Astrocyte (in vitro differentiated cells and primary cell): ENCODE measurements around the gene PTGIS. TPM values are rescaled to one million over a fixed set of nuclear protein-coding genes. Genes with fewer than 3 reads are reported as not detected.

ENCODE experiments used
- DNase-seq: peaks from one replicate; pipeline ENCODE4 v3.0.0-alpha.2; 2010; ENCODE audit warnings: low read depth
- FAIRE-seq: peaks from 2 replicates; lab custom pipeline; 2011; peaks lifted over from hg19 to GRCh38; lab: Jason Lieb, UNC
- H2AFZ ChIP-seq: 2 replicates; pipeline ENCODE4 v1.6.0; 2012; ENCODE audit warnings: low read depth, low read length, inconsistent platforms
- H3K27ac ChIP-seq: 2 replicates; pipeline ENCODE4 v1.5.1; 2011; ENCODE audit warnings: low read depth, low read length, inconsistent platforms
- H3K27me3 ChIP-seq: 2 replicates; pipeline ENCODE4 v1.6.0; 2011; ENCODE audit warnings: low read length, inconsistent platforms; ENCODE audit not compliant: insufficient read depth
- H3K36me3 ChIP-seq: 2 replicates; pipeline ENCODE4 v1.5.1; 2011; ENCODE audit warnings: low read length, inconsistent platforms; ENCODE audit not compliant: insufficient read depth
- H3K4me1 ChIP-seq: 2 replicates; pipeline ENCODE4 v1.5.1; 2011; ENCODE audit warnings: low read length, inconsistent platforms; ENCODE audit not compliant: insufficient read depth
- H3K4me2 ChIP-seq: 2 replicates; pipeline ENCODE4 v1.6.0; 2012; ENCODE audit warnings: low read length, inconsistent platforms
- H3K4me3 ChIP-seq: 2 replicates; pipeline ENCODE4 v1.5.1; 2011; ENCODE audit warnings: low read depth, mild to moderate bottlenecking, low read length, inconsistent platforms; ENCODE audit not compliant: insufficient read depth
- H3K79me2 ChIP-seq: 2 replicates; pipeline ENCODE4 v1.6.0; 2012; ENCODE audit warnings: mild to moderate bottlenecking, low read length, inconsistent platforms; ENCODE audit not compliant: insufficient read depth
- H3K9ac ChIP-seq: 2 replicates; pipeline ENCODE4 v1.6.0; 2012; ENCODE audit warnings: mild to moderate bottlenecking, low read length, inconsistent platforms
- H3K9me3 ChIP-seq: 2 replicates; pipeline ENCODE4 v1.5.1; 2012; ENCODE audit warnings: low read depth, mild to moderate bottlenecking, low read length, inconsistent platforms; ENCODE audit not compliant: insufficient read depth
- H4K20me1 ChIP-seq: 2 replicates; pipeline ENCODE4 v1.6.0; 2012; ENCODE audit warnings: low read length, inconsistent platforms; ENCODE audit not compliant: insufficient read depth
- H3K27ac Mint-ChIP-seq: one replicate; pipeline ENCODE4 v1.8.0; 2021; ENCODE audit warnings: mild to moderate bottlenecking, mixed read lengths; ENCODE audit not compliant: unreplicated experiment
- H3K27me3 Mint-ChIP-seq: one replicate; pipeline ENCODE4 v1.8.0; 2021; ENCODE audit warnings: low read depth, mixed read lengths; ENCODE audit not compliant: unreplicated experiment
- H3K36me3 Mint-ChIP-seq: one replicate; pipeline ENCODE4 v1.8.0; 2021; ENCODE audit warnings: low read depth, mixed read lengths; ENCODE audit not compliant: unreplicated experiment
- H3K4me1 Mint-ChIP-seq: one replicate; pipeline ENCODE4 v1.8.0; 2021; ENCODE audit warnings: low read depth, mixed read lengths; ENCODE audit not compliant: unreplicated experiment
- H3K4me3 Mint-ChIP-seq: one replicate; pipeline ENCODE4 v1.8.0; 2021; ENCODE audit warnings: mild to moderate bottlenecking, moderate library complexity, mixed read lengths; ENCODE audit not compliant: unreplicated experiment
- H3K9me3 Mint-ChIP-seq: one replicate; pipeline ENCODE4 v1.8.0; 2021; ENCODE audit warnings: mild to moderate bottlenecking, mixed read lengths; ENCODE audit not compliant: unreplicated experiment
- EZH2 ChIP-seq: IDR thresholded peaks from 2 replicates; pipeline ENCODE4 v1.6.1; 2012; ENCODE audit warnings: mild to moderate bottlenecking, low read length, inconsistent platforms; ENCODE audit not compliant: insufficient read depth
- total RNA-seq: library from RNA; stranded (reverse); gene quantifications from 2 replicates; pipeline ENCODE4 v1.2.1, GENCODE V29; 2021
- TF ChIP-seq, protein P1 (sequence below): IDR thresholded peaks from 2 replicates; pipeline ENCODE4 v1.5.1; 2011; ENCODE audit warnings: low read depth, mild to moderate bottlenecking, inconsistent platforms, low read length, moderate library complexity; ENCODE audit not compliant: insufficient read depth

Gene PTGIS
- total RNA-seq, 1 donor from 2014 or later, result 1.9 TPM

DNA sequence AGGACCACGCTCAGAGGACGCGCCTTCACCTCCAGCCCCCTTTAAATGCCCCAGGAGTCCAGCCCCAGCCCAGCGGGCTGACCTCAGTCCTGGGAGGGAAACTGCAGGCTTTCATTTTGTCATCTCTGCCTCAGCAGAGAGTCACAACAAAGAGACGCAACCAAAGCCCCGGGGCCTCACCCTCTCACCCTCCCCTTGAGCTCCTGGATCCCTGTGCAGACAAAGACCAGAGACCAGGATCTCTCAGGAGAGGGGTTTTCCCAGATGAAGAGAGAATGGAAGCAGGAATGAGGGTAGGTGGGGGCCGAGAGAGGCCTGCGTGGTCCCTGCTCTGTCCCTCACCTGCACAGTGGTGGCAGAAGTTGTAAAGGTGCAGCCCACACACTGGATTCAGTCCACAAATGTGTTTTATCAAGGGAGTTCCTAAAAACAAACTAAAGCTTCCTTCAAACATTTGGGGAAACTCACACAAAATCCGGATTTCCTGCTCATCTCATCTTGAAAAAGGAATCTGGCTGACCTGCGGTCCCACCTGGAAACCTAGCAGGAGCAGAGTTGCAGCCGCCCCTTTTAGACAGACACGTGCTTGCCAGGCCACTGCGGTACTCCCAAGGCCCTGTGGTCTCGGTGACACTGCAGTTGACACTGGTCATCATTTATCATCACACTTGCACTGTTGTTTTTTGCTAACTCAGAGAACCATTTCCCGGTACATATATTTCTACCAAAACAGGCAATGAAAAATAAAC lies 27.1 kb downstream of the PTGIS start:
- no peak overlapping the region for H3K4me3 ChIP-seq
- Mint-ChIP-seq H3K4me1 (no peaks in the 10 kb centered on the region), H3K36me3 (peaks cover 11% of the 10 kb centered on the region), H3K27ac (no peak overlapping the region), H3K9me3 (peaks cover 5% of the 10 kb centered on the region), H3K4me3 (no peak overlapping the region), H3K27me3 (peaks cover 11% of the 10 kb centered on the region)
- TF ChIP-seq, protein P1, sequence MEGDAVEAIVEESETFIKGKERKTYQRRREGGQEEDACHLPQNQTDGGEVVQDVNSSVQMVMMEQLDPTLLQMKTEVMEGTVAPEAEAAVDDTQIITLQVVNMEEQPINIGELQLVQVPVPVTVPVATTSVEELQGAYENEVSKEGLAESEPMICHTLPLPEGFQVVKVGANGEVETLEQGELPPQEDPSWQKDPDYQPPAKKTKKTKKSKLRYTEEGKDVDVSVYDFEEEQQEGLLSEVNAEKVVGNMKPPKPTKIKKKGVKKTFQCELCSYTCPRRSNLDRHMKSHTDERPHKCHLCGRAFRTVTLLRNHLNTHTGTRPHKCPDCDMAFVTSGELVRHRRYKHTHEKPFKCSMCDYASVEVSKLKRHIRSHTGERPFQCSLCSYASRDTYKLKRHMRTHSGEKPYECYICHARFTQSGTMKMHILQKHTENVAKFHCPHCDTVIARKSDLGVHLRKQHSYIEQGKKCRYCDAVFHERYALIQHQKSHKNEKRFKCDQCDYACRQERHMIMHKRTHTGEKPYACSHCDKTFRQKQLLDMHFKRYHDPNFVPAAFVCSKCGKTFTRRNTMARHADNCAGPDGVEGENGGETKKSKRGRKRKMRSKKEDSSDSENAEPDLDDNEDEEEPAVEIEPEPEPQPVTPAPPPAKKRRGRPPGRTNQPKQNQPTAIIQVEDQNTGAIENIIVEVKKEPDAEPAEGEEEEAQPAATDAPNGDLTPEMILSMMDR, result no peak
- TF ChIP-seq EZH2, result no peak
- no peaks in the 10 kb centered on the region for H3K36me3 ChIP-seq
- H4K20me1 ChIP-seq, result no peaks in the 10 kb centered on the region
- no peaks in the 10 kb centered on the region for H3K4me1 ChIP-seq
- peaks cover 6% of the 10 kb centered on the region for H3K9me3 ChIP-seq
- H3K27ac ChIP-seq, result no peak overlapping the region
- H3K27me3 ChIP-seq, result no peaks in the 10 kb centered on the region
- H3K9ac ChIP-seq, result no peak overlapping the region
- no peak for DNase-seq
- no peaks in the 10 kb centered on the region for H3K79me2 ChIP-seq
- no peak for FAIRE-seq
- H2AFZ ChIP-seq, result no peak overlapping the region
- H3K4me2 ChIP-seq, result no peak overlapping the region

DNA sequence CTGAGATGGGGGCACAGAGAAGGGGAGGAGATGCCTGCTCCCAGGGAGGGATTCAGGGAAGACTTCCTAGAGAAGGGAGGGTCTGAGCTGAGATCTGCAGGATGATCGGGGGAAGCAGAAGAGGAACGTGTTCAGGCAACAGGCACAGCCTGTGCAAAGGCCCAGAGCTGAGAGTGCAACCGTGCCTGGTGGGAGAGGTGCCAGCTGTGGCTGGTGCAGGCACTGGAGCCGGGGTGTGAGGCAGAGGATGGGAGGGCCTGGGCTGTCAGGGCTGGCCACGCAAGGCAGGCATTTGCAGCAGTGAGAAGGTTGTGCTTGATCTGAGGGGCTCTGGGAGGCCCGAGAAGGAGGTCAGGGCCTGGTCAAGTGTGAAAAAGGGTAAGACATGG lies 27.7 kb downstream of the PTGIS start:
- Histone ChIP-seq H2AFZ (no peak overlapping the region), H3K79me2 (no peaks in the 10 kb centered on the region), H3K4me1 (no peaks in the 10 kb centered on the region), H3K36me3 (no peaks in the 10 kb centered on the region), H3K27ac (no peak overlapping the region), H4K20me1 (no peaks in the 10 kb centered on the region), H3K4me2 (no peak overlapping the region), H3K4me3 (no peak overlapping the region), H3K27me3 (no peaks in the 10 kb centered on the region), H3K9ac (no peak overlapping the region), H3K9me3 (no peaks in the 10 kb centered on the region)
- no peak overlapping the region for H3K4me3 Mint-ChIP-seq
- DNase-seq (no peak), FAIRE-seq (no peak)
- H3K27ac Mint-ChIP-seq, result no peak overlapping the region
- peaks cover 9% of the 10 kb centered on the region for H3K36me3 Mint-ChIP-seq
- peaks cover under 1% of the 10 kb centered on the region for H3K4me1 Mint-ChIP-seq
- H3K9me3 Mint-ChIP-seq, result peaks cover under 1% of the 10 kb centered on the region
- TF ChIP-seq, protein P1, result no peak
- TF ChIP-seq EZH2, result no peak
- peaks cover 11% of the 10 kb centered on the region for H3K27me3 Mint-ChIP-seq

DNA sequence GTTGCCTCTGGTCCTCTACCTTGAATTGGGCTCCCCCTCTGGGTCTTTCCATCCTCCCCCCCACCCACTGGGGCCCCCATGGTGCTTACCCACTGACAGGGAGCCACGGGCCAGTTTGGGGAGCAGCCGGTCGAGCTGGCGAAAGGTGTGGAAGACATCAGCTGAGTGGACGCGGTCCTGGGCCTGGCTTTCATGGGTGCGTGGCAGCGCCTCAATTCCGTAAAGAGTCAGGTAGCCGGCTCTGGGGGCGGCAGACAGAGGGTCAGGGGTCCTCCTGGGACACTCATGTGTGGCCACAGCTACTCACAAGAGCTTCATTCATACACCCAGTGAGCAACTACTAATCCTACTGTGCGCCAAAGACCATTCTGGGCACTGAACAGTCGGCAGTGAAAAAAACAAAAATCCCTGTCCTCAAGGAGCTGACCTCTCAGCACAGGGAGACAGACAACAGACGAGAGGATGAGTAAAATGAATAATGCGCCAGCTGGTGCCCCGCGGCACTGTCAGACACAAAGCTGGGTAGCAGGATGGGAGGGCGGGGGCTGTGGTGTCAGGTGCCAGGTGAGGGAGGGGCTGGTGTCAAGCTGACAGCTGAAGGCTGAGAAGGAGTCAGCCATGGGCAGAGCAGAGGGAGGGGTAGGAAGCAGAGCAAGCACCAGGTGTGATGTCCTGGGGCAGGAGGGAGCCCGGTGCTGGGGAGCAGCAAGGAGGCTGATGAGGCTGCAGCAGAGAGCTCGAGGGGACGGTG lies 28.3 kb downstream of the PTGIS start:
- peaks cover 9% of the 10 kb centered on the region for H3K36me3 Mint-ChIP-seq

More for the DNA sequence above, 28.3 kb downstream of the PTGIS start:
- peaks cover 11% of the 10 kb centered on the region for H3K27me3 Mint-ChIP-seq
- H3K27me3 ChIP-seq, result no peaks in the 10 kb centered on the region
- H2AFZ ChIP-seq, result no peak overlapping the region
- no peaks in the 10 kb centered on the region for H3K36me3 ChIP-seq
- H3K9me3 Mint-ChIP-seq, result no peaks in the 10 kb centered on the region
- H4K20me1 ChIP-seq, result peaks cover 3% of the 10 kb centered on the region
- H3K4me3 ChIP-seq, result no peak overlapping the region
- H3K4me1 ChIP-seq, result no peaks in the 10 kb centered on the region
- H3K4me1 Mint-ChIP-seq, result peaks cover 2% of the 10 kb centered on the region
- no peak overlapping the region for H3K4me3 Mint-ChIP-seq
- DNase-seq (no peak), FAIRE-seq (no peak)
- H3K9ac ChIP-seq, result no peak overlapping the region
- no peaks in the 10 kb centered on the region for H3K9me3 ChIP-seq
- H3K27ac ChIP-seq, result no peak overlapping the region
- H3K27ac Mint-ChIP-seq, result no peak overlapping the region
- H3K79me2 ChIP-seq, result no peaks in the 10 kb centered on the region
- TF ChIP-seq, protein P1, result no peak
- TF ChIP-seq EZH2, result no peak
- H3K4me2 ChIP-seq, result no peak overlapping the region
